ENCODE data around the gene VPS13D.

Gene VPS13D

GRCh38 chr1:12335815-12336214 is 106.0 kb downstream of the VPS13D start:
- DNase-seq (ENCODE audit: low read depth in 3 of 3), result no peak

GRCh38 chr1:12336413-12336812 is 106.6 kb downstream of the VPS13D start:
- DNase-seq (ENCODE audit: low read depth in 3 of 3), result no peak

- no peak for DNase-seq (ENCODE audit: low read depth in 3 of 3)
Observed at GRCh38 chr1:12338017-12338416, 108.2 kb downstream of the VPS13D start.

GRCh38 chr1:12338823-12339222 is 109.0 kb downstream of the VPS13D start:
- no peak for DNase-seq (ENCODE audit: low read depth in 3 of 3)

- DNase-seq (ENCODE audit: low read depth in 3 of 3), result no peak
Observed at GRCh38 chr1:12339396-12339795, 109.6 kb downstream of the VPS13D start.

GRCh38 chr1:12339811-12340543 is 110.1 kb downstream of the VPS13D start:
- DNase-seq (ENCODE audit: low read depth in 3 of 3), result no peak

- no peak for DNase-seq (ENCODE audit: low read depth in 3 of 3)
Observed at GRCh38 chr1:12340544-12340930, 110.7 kb downstream of the VPS13D start.

- peak in 1 of 3 experiments; percentile 13 for DNase-seq (ENCODE audit: low read depth in 3 of 3)
Observed at GRCh38 chr1:12341667-12342066, 111.8 kb downstream of the VPS13D start.

- no peak for DNase-seq (ENCODE audit: low read depth in 3 of 3)
Observed at GRCh38 chr1:12342401-12343003, 112.7 kb downstream of the VPS13D start.

- DNase-seq (ENCODE audit: low read depth in 3 of 3), result no peak
Observed at GRCh38 chr1:12343823-12344487, 114.1 kb downstream of the VPS13D start.

- DNase-seq (ENCODE audit: low read depth in 3 of 3), result no peak
Observed at GRCh38 chr1:12344596-12345349, 114.9 kb downstream of the VPS13D start.

- DNase-seq (ENCODE audit: low read depth in 3 of 3), result no peak
Observed at GRCh38 chr1:12345350-12346217, 115.8 kb downstream of the VPS13D start.

GRCh38 chr1:12346483-12347151 is 116.8 kb downstream of the VPS13D start:
- DNase-seq (ENCODE audit: low read depth in 3 of 3), result no peak

- DNase-seq (ENCODE audit: low read depth in 3 of 3), result no peak
Observed at GRCh38 chr1:12348113-12348512, 118.3 kb downstream of the VPS13D start.

- DNase-seq (ENCODE audit: low read depth in 3 of 3), result no peak
Observed at GRCh38 chr1:12353981-12354380, 124.2 kb downstream of the VPS13D start.

GRCh38 chr1:12356004-12356890 is 126.4 kb downstream of the VPS13D start:
- no peak for DNase-seq (ENCODE audit: low read depth in 3 of 3)

GRCh38 chr1:12358499-12358898 is 128.7 kb downstream of the VPS13D start:
- DNase-seq (ENCODE audit: low read depth in 3 of 3), result no peak

- no peak for DNase-seq (ENCODE audit: low read depth in 3 of 3)
Observed at GRCh38 chr1:12359359-12360133, 129.7 kb downstream of the VPS13D start.

- DNase-seq (ENCODE audit: low read depth in 3 of 3), result no peak
Observed at GRCh38 chr1:12368646-12369045, 138.8 kb downstream of the VPS13D start.
